H9 (cell line): Measurements from ENCODE around the gene ROBO1. TPM values are rescaled to one million over a fixed set of nuclear protein-coding genes. Genes with fewer than 3 reads are reported as not detected.

Experiments
- DNase-seq: peaks from one replicate; pipeline ENCODE4 v3.0.0-alpha.2; 2017
- H2AFZ ChIP-seq: one replicate; pipeline ENCODE4 v1.6.1; 2013; ENCODE audit warnings: mild to moderate bottlenecking, low read length, control low read depth, moderate library complexity
- H2AK5ac ChIP-seq: 2 replicates; pipeline ENCODE4 v1.6.1; 2013; ENCODE audit warnings: low read length, control low read depth, mixed read lengths; ENCODE audit not compliant: insufficient read length
- H2BK120ac ChIP-seq: one replicate; pipeline ENCODE4 v1.6.1; 2013; ENCODE audit warnings: low read depth, mild to moderate bottlenecking, low read length, control low read depth, inconsistent platforms; ENCODE audit not compliant: poor library complexity, severe bottlenecking
- H2BK12ac ChIP-seq: 2 replicates; pipeline ENCODE4 v1.6.1; 2013; ENCODE audit warnings: low read length, control low read depth, mixed read lengths, low read depth; ENCODE audit not compliant: insufficient read length
- H2BK15ac ChIP-seq: 2 replicates; pipeline ENCODE4 v1.6.1; 2013; ENCODE audit warnings: low read depth, low read length, control low read depth
- H2BK20ac ChIP-seq: one replicate; pipeline ENCODE4 v1.6.1; 2013; ENCODE audit warnings: low read depth, mild to moderate bottlenecking, low read length, control low read depth, inconsistent platforms; ENCODE audit not compliant: poor library complexity, severe bottlenecking
- H2BK5ac ChIP-seq: 2 replicates; pipeline ENCODE4 v1.6.1; 2013; ENCODE audit warnings: low read length, control low read depth, mixed read lengths; ENCODE audit not compliant: insufficient read length
- H3K14ac ChIP-seq: 2 replicates; pipeline ENCODE4 v1.6.1; 2013; ENCODE audit warnings: low read length, control low read depth; ENCODE audit not compliant: insufficient read depth
- H3K18ac ChIP-seq: 2 replicates; pipeline ENCODE4 v1.6.1; 2013; ENCODE audit warnings: low read depth, mild to moderate bottlenecking, mixed read lengths, low read length, control low read depth; ENCODE audit not compliant: insufficient read length
- H3K23ac ChIP-seq: 2 replicates; pipeline ENCODE4 v1.6.1; 2013; ENCODE audit warnings: low read length, control low read depth, mixed read lengths, low read depth; ENCODE audit not compliant: insufficient read length
- H3K23me2 ChIP-seq: 2 replicates; pipeline ENCODE4 v1.6.1; 2013; ENCODE audit warnings: low read depth, mild to moderate bottlenecking, mixed read lengths, low read length, control low read depth; ENCODE audit not compliant: insufficient read length, poor library complexity, severe bottlenecking
- H3K27ac ChIP-seq: 2 replicates; pipeline ENCODE4 v1.5.1; 2013; ENCODE audit warnings: low read length, control low read depth, mixed read lengths, low read depth; ENCODE audit not compliant: insufficient read length
- H3K27me3 ChIP-seq: 2 replicates; pipeline ENCODE4 v1.6.1; 2013; ENCODE audit warnings: low read length, control low read depth, inconsistent platforms; ENCODE audit not compliant: insufficient read depth
- H3K4ac ChIP-seq: 2 replicates; pipeline ENCODE4 v1.6.1; 2013; ENCODE audit warnings: low read depth, mild to moderate bottlenecking, control low read depth, inconsistent platforms, low read length, moderate library complexity
- H3K4me1 ChIP-seq: 2 replicates; pipeline ENCODE4 v1.6.1; 2013; ENCODE audit warnings: low read length, control low read depth, inconsistent platforms; ENCODE audit not compliant: insufficient read depth
- H3K4me2 ChIP-seq: 2 replicates; pipeline ENCODE4 v1.6.1; 2013; ENCODE audit warnings: low read length, control low read depth, mixed read lengths; ENCODE audit not compliant: insufficient read length, insufficient read depth
- H3K56ac ChIP-seq: 2 replicates; pipeline ENCODE4 v1.6.1; 2013; ENCODE audit warnings: low read depth, mild to moderate bottlenecking, mixed read lengths, low read length, control low read depth; ENCODE audit not compliant: insufficient read length
- H3K79me1 ChIP-seq: 2 replicates; pipeline ENCODE4 v1.6.1; 2013; ENCODE audit warnings: low read depth, mild to moderate bottlenecking, moderate library complexity, low read length, control low read depth, inconsistent platforms; ENCODE audit not compliant: insufficient read depth, poor library complexity, severe bottlenecking
- H3K79me2 ChIP-seq: 2 replicates; pipeline ENCODE4 v1.6.1; 2013; ENCODE audit warnings: low read length, control low read depth, inconsistent platforms; ENCODE audit not compliant: insufficient read depth
- H3K9ac ChIP-seq: 2 replicates; pipeline ENCODE4 v1.6.1; 2013; ENCODE audit warnings: low read length, control low read depth, mixed read lengths; ENCODE audit not compliant: insufficient read length; ENCODE audit errors: extremely low read depth
- H3K9me3 ChIP-seq: one replicate; pipeline ENCODE4 v1.6.1; 2013; ENCODE audit warnings: low read depth, low read length, inconsistent platforms; ENCODE audit not compliant: control insufficient read depth
- H3T11ph ChIP-seq: one replicate; pipeline ENCODE4 v1.6.1; 2013; ENCODE audit warnings: mild to moderate bottlenecking, low read length, control low read depth, inconsistent platforms
- H4K20me1 ChIP-seq: one replicate; pipeline ENCODE4 v1.6.1; 2013; ENCODE audit not compliant: control insufficient read depth, insufficient read length, insufficient read depth
- H4K5ac ChIP-seq: 2 replicates; pipeline ENCODE4 v1.6.1; 2013; ENCODE audit warnings: low read depth, mild to moderate bottlenecking, mixed read lengths, low read length, control low read depth; ENCODE audit not compliant: insufficient read length
- H4K8ac ChIP-seq: replicated peaks from 2 replicates; pipeline ENCODE4 v1.6.1; 2013; ENCODE audit warnings: low read length, control low read depth, mixed read lengths, low read depth; ENCODE audit not compliant: insufficient read length
- H4K91ac ChIP-seq: 2 replicates; pipeline ENCODE4 v1.6.1; 2013; ENCODE audit warnings: low read depth, mild to moderate bottlenecking, moderate library complexity, mixed read lengths, low read length, control low read depth; ENCODE audit not compliant: insufficient read length
- H3K27ac Mint-ChIP-seq, 3 experiments: 2 replicates in 2 of 3; 3 replicates in 1 of 3; pipeline ENCODE4 v1.8.0; 2020 to 2021; ENCODE audit warnings: mixed read lengths in 3 of 3, mild to moderate bottlenecking in 1 of 3, moderate library complexity in 1 of 3
- H3K27me3 Mint-ChIP-seq: 2 replicates; pipeline ENCODE4 v1.8.0; 2021; ENCODE audit warnings: low read depth, mild to moderate bottlenecking, moderate library complexity, mixed read lengths
- H3K36me3 Mint-ChIP-seq, 3 experiments: 2 replicates in 2 of 3; 3 replicates in 1 of 3; pipeline ENCODE4 v1.8.0; 2020 to 2021; ENCODE audit warnings: low read depth in 3 of 3, mixed read lengths in 3 of 3; ENCODE audit not compliant: insufficient read depth in 1 of 3
- H3K4me1 Mint-ChIP-seq, 2 experiments: 2 replicates each; pipeline ENCODE4 v1.8.0; 2020; ENCODE audit warnings: mixed read lengths in 2 of 2
- H3K4me3 Mint-ChIP-seq, 2 experiments: 2 replicates in 1 of 2; 3 replicates in 1 of 2; pipeline ENCODE4 v1.8.0; 2020 to 2021; ENCODE audit warnings: mild to moderate bottlenecking in 2 of 2, mixed read lengths in 2 of 2, moderate library complexity in 1 of 2
- H3K9me3 Mint-ChIP-seq, 2 experiments: 2 replicates in 1 of 2; 3 replicates in 1 of 2; pipeline ENCODE4 v1.8.0; 2020; ENCODE audit warnings: mild to moderate bottlenecking in 2 of 2, mixed read lengths in 2 of 2, moderate library complexity in 1 of 2
- CTCF ChIP-seq: fragments of 200-600 bp; sonication (generic); conservative IDR thresholded peaks from 3 replicates; pipeline ENCODE4 v1.8.0; 2021; ENCODE audit warnings: antibody characterized with exemption, mild to moderate bottlenecking
- WGBS: extraction: QIAGEN DNeasy Blood & Tissue Kit; methylation state at CpG from one replicate; pipeline ENCODE4 v1.1.7; 2013; ENCODE audit warnings: missing lambda C conversion rate, low lambda C conversion rate, mixed read lengths; ENCODE audit not compliant: insufficient read length; ENCODE audit errors: extremely low coverage; 5-methylcytosine and 5-hydroxymethylcytosine counted together
- total RNA-seq: library from RNA; stranded (reverse); gene quantifications from 2 replicates; pipeline ENCODE4 v1.2.1, GENCODE V29; 2021

ROBO1 gene
- total RNA-seq, 1 experiment from 2014 or later = 62.7 TPM

- H4K91ac ChIP-seq = no peak overlapping the region
- Mint-ChIP-seq H3K27ac (no peak overlapping the region), H3K27me3 (no peaks in the 10 kb centered on the region), H3K4me1 (peaks cover 3 to 10% of the 10 kb centered on the region in 2 experiments; a peak in 2 of 4 replicates), H3K9me3 (no peaks in the 10 kb centered on the region), H3K4me3 (no peak overlapping the region), H3K36me3 (peaks cover 10 to 13% (median 10%) of the 10 kb centered on the region in 3 experiments)
- no peaks in the 10 kb centered on the region for H3K9me3 ChIP-seq
- no peak overlapping the region for H2BK120ac ChIP-seq
- H3K4ac ChIP-seq = no peak overlapping the region
- TF ChIP-seq CTCF = no peak
- H3K79me2 ChIP-seq = no peaks in the 10 kb centered on the region
- H3K4me1 ChIP-seq = no peaks in the 10 kb centered on the region
- H3K23ac ChIP-seq = no peak overlapping the region
- no peak overlapping the region for H2BK15ac ChIP-seq
- H3K56ac ChIP-seq = no peak overlapping the region
- H3K18ac ChIP-seq = no peak overlapping the region
- H2BK20ac ChIP-seq = no peak overlapping the region
- no peaks in the 10 kb centered on the region for H4K20me1 ChIP-seq
- H3K27ac ChIP-seq = no peak overlapping the region
- H4K5ac ChIP-seq = no peak overlapping the region
- H3T11ph ChIP-seq = no peak overlapping the region
- H3K14ac ChIP-seq = no peak overlapping the region
- no peak overlapping the region for H2BK12ac ChIP-seq
- H2AFZ ChIP-seq = no peak overlapping the region
- no peak overlapping the region for H3K4me2 ChIP-seq
- no peak overlapping the region for H2BK5ac ChIP-seq
- H3K9ac ChIP-seq = no peak overlapping the region
- no peak overlapping the region for H4K8ac ChIP-seq
- no peaks in the 10 kb centered on the region for H3K79me1 ChIP-seq
- no CpG with 5 or more reads among the region's 2 CpGs for WGBS
- H2AK5ac ChIP-seq = no peak overlapping the region
- H3K27me3 ChIP-seq = no peaks in the 10 kb centered on the region
- no peak for DNase-seq
- no peaks in the 10 kb centered on the region for H3K23me2 ChIP-seq
Measured at GRCh38 chr3:78601249-78601648, 1166.5 kb downstream of the ROBO1 start.
